Erythroblast (primary cell): ENCODE results near the gene BGLAP.

Experiments
- GATA1 ChIP-seq: IDR thresholded peaks from 2 replicates; pipeline ENCODE4 v1.6.1; 2011; ENCODE audit warnings: low read depth, mild to moderate bottlenecking, control low read depth, low read length, moderate library complexity
- POLR2A ChIP-seq: IDR thresholded peaks from 2 replicates; pipeline ENCODE4 v1.6.1; 2011; ENCODE audit warnings: mild to moderate bottlenecking, low read length

DNA sequence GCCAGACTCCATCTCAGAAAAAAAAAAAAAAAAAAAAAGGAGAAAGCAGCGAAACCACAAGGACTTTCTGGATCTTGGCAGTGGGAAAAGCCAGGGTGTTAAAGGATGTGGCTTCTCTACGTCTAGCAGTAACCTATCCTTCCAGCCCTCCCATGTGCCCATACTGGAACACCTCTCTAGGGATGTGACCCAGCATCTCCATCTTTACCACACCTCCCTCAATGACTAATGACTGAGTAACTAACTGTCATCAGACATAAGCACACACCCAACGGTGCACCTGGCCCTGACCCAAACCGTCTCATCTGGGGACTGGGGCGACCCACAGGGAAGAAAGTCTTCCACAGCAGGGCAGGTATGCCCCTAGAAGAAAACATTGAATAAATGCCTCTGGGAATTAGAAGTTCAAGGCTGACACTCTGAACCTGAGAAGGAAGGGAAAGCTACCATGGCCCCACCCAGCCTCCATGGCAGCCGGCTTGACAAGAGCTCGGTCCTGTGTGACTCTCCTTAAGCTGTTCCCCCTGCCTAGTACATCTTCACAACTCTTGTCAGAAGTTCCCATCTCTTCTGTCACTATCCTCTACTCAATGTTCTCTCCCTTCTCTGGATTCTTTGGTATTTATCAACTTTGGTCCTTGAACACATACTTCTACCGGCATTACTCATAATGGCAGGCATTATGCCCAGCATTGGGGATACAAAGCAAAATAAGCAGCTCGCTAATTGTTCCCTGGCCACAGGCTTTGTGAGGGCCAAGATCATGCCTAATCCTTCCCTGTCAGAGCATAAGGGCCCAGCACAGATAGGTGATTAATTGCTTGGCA is 20.7 kb downstream of the BGLAP start:
- no peak for TF ChIP-seq POLR2A
- no peak for TF ChIP-seq GATA1
